OCI-LY1 (cell line): Measurements from ENCODE around the gene PTGER4.

Experiments
- CTCF ChIP-seq: fragments of 200-600 bp; sonication (generic), shearing (Covaris generic); IDR thresholded peaks from 2 replicates; pipeline ENCODE4 v1.5.1; 2017; ENCODE audit warnings: mild to moderate bottlenecking, antibody characterized with exemption, low read length, moderate library complexity, mixed read lengths
- EZH2 ChIP-seq: fragments of 200-600 bp; sonication (generic), shearing (Covaris generic); IDR thresholded peaks from 2 replicates; pipeline ENCODE4 v1.8.0; 2017; ENCODE audit warnings: borderline replicate concordance, mixed run types, mild to moderate bottlenecking, antibody characterized with exemption, low read length, moderate library complexity, mixed read lengths

GRCh38 chr5:40688127-40688761, 8.5 kb downstream of the PTGER4 start:
- TF ChIP-seq CTCF (peak; percentile 95), EZH2 (no peak)
